OCI-LY1 (cell line): ENCODE results near the gene UROC1.

Experiments
- H2AFZ ChIP-seq: fragments of 200-600 bp; sonication (generic), shearing (Covaris generic); 2 replicates; pipeline ENCODE4 v1.6.0; 2014; ENCODE audit warnings: antibody characterized with exemption, mild to moderate bottlenecking, low read length
- H3F3A ChIP-seq: fragments of 200-600 bp; sonication (generic), shearing (Covaris generic); 2 replicates; pipeline ENCODE4 v1.6.0; 2014; ENCODE audit warnings: mild to moderate bottlenecking, antibody characterized with exemption, low read length, moderate library complexity; ENCODE audit not compliant: insufficient read depth
- H3K27ac ChIP-seq: fragments of 200-600 bp; sonication (generic); 2 replicates; pipeline ENCODE4 v1.5.1; 2014; ENCODE audit warnings: low read length, mixed run types, mild to moderate bottlenecking, low read depth; ENCODE audit not compliant: poor library complexity, severe bottlenecking
- H3K27me3 ChIP-seq: fragments of 200-600 bp; sonication (generic); 2 replicates; pipeline ENCODE4 v1.6.0; 2014; ENCODE audit warnings: antibody characterized with exemption, mild to moderate bottlenecking, low read length, moderate library complexity; ENCODE audit not compliant: insufficient read depth
- H3K36me3 ChIP-seq: fragments of 200-600 bp; sonication (generic); 2 replicates; pipeline ENCODE4 v1.6.1; 2014; ENCODE audit warnings: mild to moderate bottlenecking, antibody characterized with exemption, low read length, moderate library complexity, mixed read lengths; ENCODE audit not compliant: insufficient read depth
- H3K4me1 ChIP-seq: fragments of 200-600 bp; sonication (generic); 2 replicates; pipeline ENCODE4 v1.5.1; 2014; ENCODE audit warnings: mild to moderate bottlenecking, low read length, moderate library complexity; ENCODE audit not compliant: insufficient read depth, severe bottlenecking
- H3K4me2 ChIP-seq: fragments of 200-600 bp; sonication (generic), shearing (Covaris generic); 2 replicates; pipeline ENCODE4 v1.6.1; 2014; ENCODE audit warnings: low read length
- H3K4me3 ChIP-seq: fragments of 200-600 bp; sonication (generic); 2 replicates; pipeline ENCODE4 v1.5.1; 2014; ENCODE audit warnings: low read length, low read depth, mild to moderate bottlenecking, mixed read lengths; ENCODE audit not compliant: poor library complexity, severe bottlenecking
- H3K79me2 ChIP-seq: fragments of 200-600 bp; shearing (Covaris generic); 2 replicates; pipeline ENCODE4 v1.6.1; 2016; ENCODE audit warnings: mixed run types, low read length, mixed read lengths; ENCODE audit not compliant: insufficient read depth
- H3K9ac ChIP-seq: fragments of 200-600 bp; sonication (generic), shearing (Covaris generic); 2 replicates; pipeline ENCODE4 v1.6.1; 2014; ENCODE audit warnings: mild to moderate bottlenecking, low read length, mixed read lengths
- H3K9me2 ChIP-seq: fragments of 200-600 bp; sonication (generic), shearing (Covaris generic); 2 replicates; pipeline ENCODE4 v1.6.1; 2014; ENCODE audit warnings: low read depth, mild to moderate bottlenecking, low read length, mixed read lengths
- H3K9me3 ChIP-seq: fragments of 200-600 bp; shearing (Covaris generic); 2 replicates; pipeline ENCODE4 v1.6.1; 2014; ENCODE audit warnings: low read length, mixed read lengths
- H4K20me1 ChIP-seq: fragments of 200-600 bp; sonication (generic), shearing (Covaris generic); 2 replicates; pipeline ENCODE4 v1.6.0; 2016; ENCODE audit warnings: mild to moderate bottlenecking, low read length; ENCODE audit not compliant: insufficient read depth
- CTCF ChIP-seq: fragments of 200-600 bp; sonication (generic), shearing (Covaris generic); IDR thresholded peaks from 2 replicates; pipeline ENCODE4 v1.5.1; 2017; ENCODE audit warnings: mild to moderate bottlenecking, antibody characterized with exemption, low read length, moderate library complexity, mixed read lengths
- EZH2 ChIP-seq: fragments of 200-600 bp; sonication (generic), shearing (Covaris generic); IDR thresholded peaks from 2 replicates; pipeline ENCODE4 v1.8.0; 2017; ENCODE audit warnings: borderline replicate concordance, mixed run types, mild to moderate bottlenecking, antibody characterized with exemption, low read length, moderate library complexity, mixed read lengths

The UROC1 gene

GRCh38 chr3:126507886-126508285, 9.7 kb downstream of the UROC1 start:
- no peaks in the 10 kb centered on the region for H4K20me1 ChIP-seq
- no peaks in the 10 kb centered on the region for H3K4me1 ChIP-seq
- no peak overlapping the region for H3K4me3 ChIP-seq
- no peaks in the 10 kb centered on the region for H3K9me2 ChIP-seq
- H3K27ac ChIP-seq = no peak overlapping the region
- H3K27me3 ChIP-seq = peaks cover 12% of the 10 kb centered on the region; the same call in 1 of the 2 replicates
- H2AFZ ChIP-seq = no peak overlapping the region
- no peak overlapping the region for H3K9ac ChIP-seq
- H3K4me2 ChIP-seq = no peak overlapping the region
- no peaks in the 10 kb centered on the region for H3K36me3 ChIP-seq
- TF ChIP-seq EZH2 = no peak
- TF ChIP-seq CTCF = no peak
- H3F3A ChIP-seq = no peaks in the 10 kb centered on the region
- H3K79me2 ChIP-seq = no peaks in the 10 kb centered on the region
- H3K9me3 ChIP-seq = no peaks in the 10 kb centered on the region

GRCh38 chr3:126503701-126504100, 13.9 kb downstream of the UROC1 start:
- Histone ChIP-seq H3K27me3 (peaks cover 12% of the 10 kb centered on the region; the same call in 1 of the 2 replicates), H3K9ac (no peak overlapping the region), H3K79me2 (no peaks in the 10 kb centered on the region), H3K36me3 (no peaks in the 10 kb centered on the region), H3F3A (no peaks in the 10 kb centered on the region), H3K4me3 (no peak overlapping the region), H3K9me2 (no peaks in the 10 kb centered on the region), H3K4me1 (no peaks in the 10 kb centered on the region), H3K27ac (no peak overlapping the region), H3K9me3 (no peaks in the 10 kb centered on the region), H4K20me1 (no peaks in the 10 kb centered on the region), H3K4me2 (no peak overlapping the region), H2AFZ (no peak overlapping the region)
- TF ChIP-seq CTCF (no peak), EZH2 (no peak)

- Histone ChIP-seq H3K9ac (no peak overlapping the region), H3K27me3 (peaks cover 12% of the 10 kb centered on the region; the same call in 1 of the 2 replicates), H3K9me2 (no peaks in the 10 kb centered on the region), H3K36me3 (no peaks in the 10 kb centered on the region), H3K4me1 (no peaks in the 10 kb centered on the region), H3K9me3 (no peaks in the 10 kb centered on the region), H3F3A (no peaks in the 10 kb centered on the region), H3K79me2 (no peaks in the 10 kb centered on the region), H3K4me3 (no peak overlapping the region), H2AFZ (no peak overlapping the region), H4K20me1 (no peaks in the 10 kb centered on the region), H3K27ac (no peak overlapping the region), H3K4me2 (no peak overlapping the region)
- no peak for TF ChIP-seq CTCF
- TF ChIP-seq EZH2 = no peak
Measured at GRCh38 chr3:126502656-126503055, 14.9 kb downstream of the UROC1 start.
